SK-N-SH (cell line): ENCODE measurements around the gene ITFG1. TPM values are rescaled to one million over a fixed set of nuclear protein-coding genes. Genes with fewer than 3 reads are reported as not detected.

Experiments
- CTCF ChIA-PET: fragments of 300-600, 350-600 bp; formaldehyde crosslinking; extraction: SDS; loops from one replicate; lab custom pipeline; 2021; lab: Yijun Ruan, JAX
- POLR2A ChIA-PET: fragments of 350-600 bp; sonication (Branson Sonifier 250); formaldehyde crosslinking; extraction: SDS; loops from one replicate; lab custom pipeline; 2020; ENCODE audit warnings: antibody characterized with exemption, inconsistent platforms; lab: Yijun Ruan, JAX
- DNase-seq: peaks from one replicate; pipeline ENCODE4 v3.0.0; 2012
- H2AFZ ChIP-seq: fragments of 200-600 bp; sonication (generic); 2 replicates; pipeline ENCODE4 v1.8.1; 2016; ENCODE audit warnings: antibody characterized with exemption, mild to moderate bottlenecking, low read depth
- H3F3A ChIP-seq: fragments of 200-600 bp; sonication (generic); replicated peaks from 2 replicates; pipeline ENCODE3; 2016; ENCODE audit warnings: antibody characterized with exemption, mild to moderate bottlenecking; ENCODE audit not compliant: insufficient read depth
- H3K27ac ChIP-seq, 2 experiments: fragments of 200-500 bp in 1 of 2; fragments of 200-600 bp in 1 of 2; sonication (Bioruptor generic) in 1 of 2; sonication (generic), shearing (Covaris generic) in 1 of 2; 2 replicates each; pipeline versions ENCODE4 v1.5.1 to v1.6.1; 2014 to 2016; ENCODE audit warnings: low read depth in 2 of 2, inconsistent platforms in 1 of 2, low read length in 1 of 2, mild to moderate bottlenecking in 1 of 2, mixed read lengths in 1 of 2
- H3K27me3 ChIP-seq: fragments of 200-600 bp; sonication (generic), shearing (Covaris generic); 2 replicates; pipeline ENCODE4 v1.6.1; 2016; ENCODE audit warnings: mixed run types; ENCODE audit not compliant: insufficient read depth
- H3K36me3 ChIP-seq, 2 experiments: fragments of 200-500 bp in 1 of 2; fragments of 200-600 bp in 1 of 2; sonication (Bioruptor generic) in 1 of 2; sonication (generic) in 1 of 2; replicated peaks in 1 of 2; 2 replicates each; pipeline versions ENCODE3 to v1.5.1; 2014 to 2016; ENCODE audit warnings: low read length in 1 of 2, mild to moderate bottlenecking in 1 of 2; ENCODE audit not compliant: insufficient read depth in 2 of 2, control insufficient read depth in 1 of 2
- H3K4me1 ChIP-seq, 2 experiments: fragments of 200-500 bp in 1 of 2; fragments of 200-600 bp in 1 of 2; sonication (Bioruptor generic) in 1 of 2; sonication (generic), shearing (Covaris generic) in 1 of 2; 2 replicates each; pipeline versions ENCODE4 v1.5.1 to v1.6.1; 2014 to 2016; ENCODE audit warnings: low read depth in 1 of 2, low read length in 1 of 2, mixed run types in 1 of 2; ENCODE audit not compliant: insufficient read depth in 2 of 2, control insufficient read depth in 1 of 2
- H3K4me2 ChIP-seq: fragments of 200-600 bp; sonication (generic), shearing (Covaris generic); 2 replicates; pipeline ENCODE4 v1.6.1; 2017; ENCODE audit warnings: mixed run types
- H3K4me3 ChIP-seq, 2 experiments: fragments of 200-500 bp in 1 of 2; fragments of 200-600 bp in 1 of 2; sonication (Bioruptor generic) in 1 of 2; sonication (generic), shearing (Covaris generic) in 1 of 2; 2 replicates each; pipeline versions ENCODE4 v1.5.1 to v1.8.1; 2014 to 2016; ENCODE audit warnings: low read depth in 2 of 2, inconsistent platforms in 1 of 2, low read length in 1 of 2, mild to moderate bottlenecking in 1 of 2, mixed read lengths in 1 of 2, moderate library complexity in 1 of 2
- H3K79me2 ChIP-seq: fragments of 200-600 bp; sonication (generic); 2 replicates; pipeline ENCODE4 v1.8.1; 2017; ENCODE audit warnings: mild to moderate bottlenecking; ENCODE audit not compliant: insufficient read depth
- H3K9ac ChIP-seq: fragments of 200-600 bp; sonication (generic); 2 replicates; pipeline ENCODE4 v1.6.1; 2017; ENCODE audit warnings: mixed run types
- H3K9me2 ChIP-seq: fragments of 200-600 bp; sonication (generic); 2 replicates; pipeline ENCODE4 v1.6.1; 2017; ENCODE audit warnings: mixed run types
- H3K9me3 ChIP-seq: fragments of 200-600 bp; sonication (generic); 2 replicates; pipeline ENCODE4 v1.6.1; 2017; ENCODE audit warnings: mixed run types, mild to moderate bottlenecking, moderate library complexity
- H4K20me1 ChIP-seq: fragments of 200-600 bp; sonication (generic); 2 replicates; pipeline ENCODE4 v1.6.1; 2017; ENCODE audit warnings: mild to moderate bottlenecking, mixed run types; ENCODE audit not compliant: insufficient read depth
- CTCF ChIP-seq: fragments of 200-600 bp; sonication (generic); IDR thresholded peaks from 2 replicates; pipeline ENCODE4 v1.6.1; 2017; ENCODE audit warnings: antibody characterized with exemption, mild to moderate bottlenecking, moderate library complexity
- EP300 ChIP-seq, 2 experiments: IDR thresholded peaks; 2 replicates each; pipeline versions ENCODE4 v1.4.0 to v1.6.1; 2012; ENCODE audit warnings: borderline replicate concordance in 1 of 2, low read depth in 1 of 2, low read length in 1 of 2
- GATA2 ChIP-seq: sonication (generic); formaldehyde crosslinking; IDR thresholded peaks from 2 replicates; pipeline ENCODE4 v1.5.0; 2020; ENCODE audit warnings: mild to moderate bottlenecking, missing genetic modification reagents
- IRF3 ChIP-seq: fragments of 150-350 bp; IDR thresholded peaks from 2 replicates; pipeline ENCODE4 v1.6.1; 2016; ENCODE audit warnings: mild to moderate bottlenecking, low read depth, low read length
- MXI1 ChIP-seq: IDR thresholded peaks from 2 replicates; pipeline ENCODE4 v1.6.1; 2012; ENCODE audit warnings: mild to moderate bottlenecking, low read depth, low read length, improper control_type of control experiment
- NFIC ChIP-seq: IDR thresholded peaks from 2 replicates; pipeline ENCODE4 v1.4.0; 2012; ENCODE audit warnings: borderline replicate concordance
- NRF1 ChIP-seq: IDR thresholded peaks from 2 replicates; pipeline ENCODE4 v1.6.1; 2012; ENCODE audit warnings: low read depth, mild to moderate bottlenecking, low read length
- POLR2AphosphoS5 ChIP-seq: IDR thresholded peaks from 2 replicates; pipeline ENCODE4 v1.6.1; 2012; ENCODE audit warnings: low read depth, low read length
- RAD21 ChIP-seq: IDR thresholded peaks from 2 replicates; pipeline ENCODE4 v1.6.1; 2012; ENCODE audit warnings: mild to moderate bottlenecking, low read length
- SMC3 ChIP-seq: IDR thresholded peaks from 2 replicates; pipeline ENCODE4 v1.6.1; 2012; ENCODE audit warnings: low read depth, low read length, improper control_type of control experiment
- TCF12 ChIP-seq: IDR thresholded peaks from 2 replicates; pipeline ENCODE4 v1.4.0; 2012
- USF1 ChIP-seq: IDR thresholded peaks from 2 replicates; pipeline ENCODE4 v1.4.0; 2012; ENCODE audit warnings: low read depth, borderline replicate concordance
- WGBS: methylation state at CpG from one replicate; pipeline ENCODE4 v1.1.6; 2017; ENCODE audit warnings: low lambda C conversion rate; 5-methylcytosine and 5-hydroxymethylcytosine counted together
- polyA plus RNA-seq, 3 experiments: library from polyadenylated mRNA; depleted of rRNA; stranded (reverse); fragments of >200 nt; gene quantifications; 2 replicates each; pipeline ENCODE4 v1.2.3, GENCODE V29; 2012
- TF ChIP-seq, protein P1 (sequence below): fragments of 150-350 bp; IDR thresholded peaks from 2 replicates; pipeline ENCODE4 v1.6.1; 2017; ENCODE audit warnings: antibody characterized with exemption, low read length, low read depth, borderline replicate concordance

ITFG1 gene
- polyA plus RNA-seq, 1 of the 3 experiments (the other 2 are of a cell fraction) = 48.6 TPM

DNA sequence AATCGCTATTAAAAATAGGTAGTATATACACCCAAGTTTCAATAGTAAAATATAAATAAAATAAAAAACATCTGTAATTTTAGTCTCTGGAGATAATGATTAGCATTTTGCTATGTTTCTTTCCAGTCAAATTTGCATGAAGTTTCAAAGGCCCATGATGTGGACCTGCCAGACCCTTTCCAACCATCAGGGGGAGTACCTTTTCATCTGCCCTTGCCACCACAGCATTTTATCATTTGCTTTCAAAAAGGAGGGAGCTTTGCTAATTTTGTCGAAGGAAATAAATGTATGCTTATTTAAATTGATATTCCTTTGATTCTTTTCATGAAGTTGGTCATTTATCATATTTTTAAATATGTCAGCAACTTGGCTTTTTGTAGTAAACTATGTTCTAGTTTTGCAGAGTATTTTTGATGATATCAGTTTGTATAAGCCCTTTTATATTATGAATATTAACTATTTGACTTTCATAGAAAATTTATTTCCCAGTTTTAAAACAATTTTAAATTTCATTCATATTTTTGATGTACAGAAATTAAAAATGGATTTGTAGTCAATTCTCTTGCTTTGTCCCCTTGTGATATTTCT, 201.9 kb downstream of the ITFG1 start:
- no peaks in the 10 kb centered on the region; the same call in 1 of the 2 replicates for H3K9me2 ChIP-seq
- no peaks in the 10 kb centered on the region for H3K79me2 ChIP-seq
- no peaks in the 10 kb centered on the region for H3K27me3 ChIP-seq
- no peak overlapping the region for H3K27ac ChIP-seq
- no peak overlapping the region for H3K9ac ChIP-seq
- CTCF ChIA-PET = interaction anchor here (0.6 to 1.0 kb wide), 3 partner anchors 10 to 333 kb away, joined by 3 to 4 read pairs (median 3); no protein-coding TSS in a partner anchor
- POLR2A ChIA-PET = no interaction called here
- H3F3A ChIP-seq = no peaks in the 10 kb centered on the region
- H3K9me3 ChIP-seq = no peaks in the 10 kb centered on the region
- H3K4me2 ChIP-seq = no peak overlapping the region
- peak; percentile 59 for TF ChIP-seq RAD21
- peak; percentile 73 for TF ChIP-seq CTCF
- peak; percentile 49 for TF ChIP-seq SMC3
- TF ChIP-seq IRF3 = no peak
- TF ChIP-seq, all 33 proteins: peak for 3
- Histone ChIP-seq H3K4me3 (no peak overlapping the region; a peak in 1 of 4 replicates), H2AFZ (no peak overlapping the region), H3K36me3 (peaks cover 13 to 16% of the 10 kb centered on the region in 2 experiments), H3K4me1 (no peaks in the 10 kb centered on the region), H4K20me1 (no peaks in the 10 kb centered on the region)
- peak; percentile 42 for DNase-seq
- WGBS = 51% methylated on average over 2 of the region's 2 CpGs

- H3K36me3 ChIP-seq = peaks cover 7 to 17% of the 10 kb centered on the region in 2 experiments
- ChIA-PET POLR2A (no interaction called here), CTCF (no interaction called here)
- no peaks in the 10 kb centered on the region for H4K20me1 ChIP-seq
- H3K9me2 ChIP-seq = no peaks in the 10 kb centered on the region; the same call in 1 of the 2 replicates
- no peak overlapping the region for H3K4me3 ChIP-seq
- no peak overlapping the region for H3K9ac ChIP-seq
- no peaks in the 10 kb centered on the region for H3K9me3 ChIP-seq
- no peak overlapping the region for H2AFZ ChIP-seq
- no peak overlapping the region for H3K27ac ChIP-seq
- H3K4me1 ChIP-seq = no peaks in the 10 kb centered on the region
- no peak overlapping the region for H3K4me2 ChIP-seq
- H3F3A ChIP-seq = no peaks in the 10 kb centered on the region
- H3K27me3 ChIP-seq = no peaks in the 10 kb centered on the region
- WGBS = 91% methylated on average over 6 of the region's 6 CpGs
- H3K79me2 ChIP-seq = no peaks in the 10 kb centered on the region
- no peak for DNase-seq
- TF ChIP-seq NFIC (no peak), NRF1 (no peak), TCF12 (peak; percentile 21; the same call in 1 of the 2 replicates)
Observed at GRCh38 chr16:47254756-47255155, 206.1 kb downstream of the ITFG1 start.

GRCh38 chr16:47250983-47251382, 209.9 kb downstream of the ITFG1 start:
- Histone ChIP-seq H3K4me3 (no peak overlapping the region), H3K4me1 (no peaks in the 10 kb centered on the region), H3K27me3 (no peaks in the 10 kb centered on the region), H4K20me1 (no peaks in the 10 kb centered on the region), H3K4me2 (no peak overlapping the region), H3K27ac (no peak overlapping the region), H3F3A (peaks cover 5% of the 10 kb centered on the region), H3K36me3 (peaks cover 2 to 3% of the 10 kb centered on the region in 2 experiments), H3K9me3 (no peaks in the 10 kb centered on the region), H3K9ac (no peak overlapping the region)
- CTCF ChIA-PET = interaction anchor here (1.0 to 1.3 kb wide), 2 partner anchors 15 to 107 kb away, joined by 3 to 5 read pairs; partner anchors contain the start of gene NETO2
- 100% methylated on average over 1 of the region's 2 CpGs for WGBS
- POLR2A ChIA-PET = no interaction called here
- no peak for TF ChIP-seq MXI1
- no peak for TF ChIP-seq GATA2 (CRISPR knock-in tag)
- TF ChIP-seq IRF3 = no peak
- TF ChIP-seq POLR2AphosphoS5 = no peak
- no peak for TF ChIP-seq RAD21
- TF ChIP-seq TCF12 = no peak
- TF ChIP-seq, protein P1, sequence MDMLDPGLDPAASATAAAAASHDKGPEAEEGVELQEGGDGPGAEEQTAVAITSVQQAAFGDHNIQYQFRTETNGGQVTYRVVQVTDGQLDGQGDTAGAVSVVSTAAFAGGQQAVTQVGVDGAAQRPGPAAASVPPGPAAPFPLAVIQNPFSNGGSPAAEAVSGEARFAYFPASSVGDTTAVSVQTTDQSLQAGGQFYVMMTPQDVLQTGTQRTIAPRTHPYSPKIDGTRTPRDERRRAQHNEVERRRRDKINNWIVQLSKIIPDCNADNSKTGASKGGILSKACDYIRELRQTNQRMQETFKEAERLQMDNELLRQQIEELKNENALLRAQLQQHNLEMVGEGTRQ = no peak
- TF ChIP-seq EP300 (IDR thresholded peaks at IDR 0.05; ENCODE audit: borderline replicate concordance in 1 of 2, low read depth in 1 of 2, low read length in 1 of 2) = no peak
- TF ChIP-seq USF1 = no peak
- TF ChIP-seq, all 33 proteins: peak for 0
- no peaks in the 10 kb centered on the region for H3K79me2 ChIP-seq
- DNase-seq = no peak
- H3K9me2 ChIP-seq = no peaks in the 10 kb centered on the region
- no peak overlapping the region for H2AFZ ChIP-seq
